HG03095 (cell line): ENCODE measurements around the gene TRAFD1.
"Not testable (repeated sequence)": the region's sequence is repeated elsewhere in the genome, so short reads cannot be mapped to it uniquely, and the experiment has no call there.

Experiments used
- ATAC-seq: cut with Tn5 transposase; IDR thresholded peaks from one replicate; pipeline ENCODE4 v1.9.1; 2021; ENCODE audit warnings: moderate library complexity; ENCODE audit not compliant: unreplicated experiment

The TRAFD1 gene

GRCh38 chr12:112125250-112125999 is at the start of gene TRAFD1:
TSS of gene TRAFD1 (plus strand) at chr12:112125560. CDS start at chr12:112130523, 4,963 bp downstream.
- peak; percentile 88 for ATAC-seq

- ATAC-seq, result no peak
These were observed 38.1 kb upstream of the TRAFD1 start for GRCh38 chr12:112087055-112087850.

- ATAC-seq, result no peak
These were observed 37.5 kb upstream of the TRAFD1 start for GRCh38 chr12:112087851-112088250.

- no peak for ATAC-seq
These were observed 33.8 kb upstream of the TRAFD1 start for GRCh38 chr12:112091563-112091962.

GRCh38 chr12:112096070-112096469 is 29.3 kb upstream of the TRAFD1 start:
- peak; percentile 85 for ATAC-seq

- peak; percentile 25 for ATAC-seq
These were observed 28.7 kb upstream of the TRAFD1 start for GRCh38 chr12:112096667-112097066.

GRCh38 chr12:112097641-112098040 is 27.7 kb upstream of the TRAFD1 start:
- ATAC-seq, result no peak

- ATAC-seq, result not testable (repeated sequence)
These were observed 24.9 kb upstream of the TRAFD1 start for GRCh38 chr12:112100500-112100899.

- no peak for ATAC-seq
These were observed 23.2 kb upstream of the TRAFD1 start for GRCh38 chr12:112102127-112102526.

GRCh38 chr12:112102746-112103145 is 22.6 kb upstream of the TRAFD1 start:
- not testable (repeated sequence) for ATAC-seq

- ATAC-seq, result no peak
These were observed 21.4 kb upstream of the TRAFD1 start for GRCh38 chr12:112103758-112104503.

- ATAC-seq, result no peak
These were observed 19.5 kb upstream of the TRAFD1 start for GRCh38 chr12:112105891-112106290.

- ATAC-seq, result no peak
These were observed 17.8 kb upstream of the TRAFD1 start for GRCh38 chr12:112107306-112108201.

GRCh38 chr12:112108202-112109079 is 16.9 kb upstream of the TRAFD1 start, which contains the start of gene NAA25:
TSS of gene NAA25 (minus strand) at chr12:112108783. CDS start at chr12:112108773, 10 bp downstream.
- peak; percentile 53 for ATAC-seq

- ATAC-seq, result not testable (repeated sequence)
These were observed 14.3 kb upstream of the TRAFD1 start for GRCh38 chr12:112110787-112111662.

- no peak for ATAC-seq
These were observed 13.4 kb upstream of the TRAFD1 start for GRCh38 chr12:112111931-112112330.

- ATAC-seq, result no peak
These were observed 12.8 kb upstream of the TRAFD1 start for GRCh38 chr12:112112409-112113133.
